Smooth muscle cell (in vitro differentiated cells): ENCODE results near the gene NKTR. TPM values are rescaled to one million over a fixed set of nuclear protein-coding genes. Genes with fewer than 3 reads are reported as not detected.

Source experiments
- DNase-seq: peaks from one replicate; lab custom pipeline; 2025; ENCODE audit not compliant: unreplicated experiment; lab: John Stamatoyannopoulos, UW
- H2AFZ ChIP-seq: fragments of 200-600 bp; sonication (generic); 2 replicates; pipeline ENCODE4 v1.6.0; 2016; ENCODE audit warnings: antibody characterized with exemption, low read depth, mild to moderate bottlenecking
- H3F3A ChIP-seq: fragments of 200-600 bp; sonication (generic); 2 replicates; pipeline ENCODE4 v1.6.0; 2017; ENCODE audit warnings: antibody characterized with exemption, low read depth
- H3K27ac ChIP-seq: fragments of 200-600 bp; sonication (generic); 2 replicates; pipeline ENCODE4 v1.5.1; 2016; ENCODE audit warnings: low read depth, mild to moderate bottlenecking
- H3K27me3 ChIP-seq: fragments of 200-600 bp; sonication (generic); 2 replicates; pipeline ENCODE4 v1.6.1; 2016; ENCODE audit warnings: low read depth, mild to moderate bottlenecking
- H3K36me3 ChIP-seq: fragments of 200-600 bp; sonication (generic); 2 replicates; pipeline ENCODE4 v1.5.1; 2016; ENCODE audit warnings: low read depth
- H3K4me1 ChIP-seq: fragments of 200-600 bp; sonication (generic); 2 replicates; pipeline ENCODE4 v1.5.1; 2016; ENCODE audit warnings: low read depth
- H3K4me2 ChIP-seq: fragments of 200-600 bp; sonication (generic); 2 replicates; pipeline ENCODE4 v1.6.0; 2016; ENCODE audit warnings: mild to moderate bottlenecking
- H3K4me3 ChIP-seq: fragments of 200-600 bp; sonication (generic); 2 replicates; pipeline ENCODE4 v1.5.1; 2016; ENCODE audit warnings: mild to moderate bottlenecking
- H3K79me2 ChIP-seq: fragments of 200-600 bp; sonication (generic); 2 replicates; pipeline ENCODE4 v1.6.0; 2016; ENCODE audit warnings: low read depth, mild to moderate bottlenecking
- H3K9ac ChIP-seq: fragments of 200-600 bp; sonication (generic); 2 replicates; pipeline ENCODE4 v1.6.0; 2016; ENCODE audit warnings: low read depth
- H3K9me3 ChIP-seq: fragments of 200-600 bp; sonication (generic); replicated peaks from 2 replicates; pipeline ENCODE4 v1.5.1; 2016; ENCODE audit warnings: low read depth
- H4K20me1 ChIP-seq: fragments of 200-600 bp; sonication (generic); 2 replicates; pipeline ENCODE4 v1.6.0; 2016; ENCODE audit warnings: low read depth
- CTCF ChIP-seq: fragments of 200-600 bp; sonication (generic); IDR thresholded peaks from 2 replicates; pipeline ENCODE4 v1.5.1; 2017; ENCODE audit warnings: borderline replicate concordance, mild to moderate bottlenecking, antibody characterized with exemption; ENCODE audit not compliant: insufficient read depth, poor library complexity, severe bottlenecking
- WGBS: methylation state at CpG from one replicate; pipeline ENCODE4 v1.1.7; 2016; ENCODE audit warnings: low lambda C conversion rate; 5-methylcytosine and 5-hydroxymethylcytosine counted together
- polyA plus RNA-seq: library from polyadenylated mRNA; unstranded; fragments of >200 nt; fragmentation: Nextera tagmentation; extraction: Ambion mirVana; gene quantifications from 2 replicates; pipeline ENCODE4 v1.2.1, GENCODE V29; 2016
- total RNA-seq: library from RNA; depleted of rRNA; stranded (reverse); fragments of >200 nt; gene quantifications from 2 replicates; pipeline ENCODE4 v1.2.3, GENCODE V29; 2014

NKTR gene
- total and polyA plus RNA-seq, 2 experiments from 2014 or later, result 37.1 to 91.3 TPM

DNA sequence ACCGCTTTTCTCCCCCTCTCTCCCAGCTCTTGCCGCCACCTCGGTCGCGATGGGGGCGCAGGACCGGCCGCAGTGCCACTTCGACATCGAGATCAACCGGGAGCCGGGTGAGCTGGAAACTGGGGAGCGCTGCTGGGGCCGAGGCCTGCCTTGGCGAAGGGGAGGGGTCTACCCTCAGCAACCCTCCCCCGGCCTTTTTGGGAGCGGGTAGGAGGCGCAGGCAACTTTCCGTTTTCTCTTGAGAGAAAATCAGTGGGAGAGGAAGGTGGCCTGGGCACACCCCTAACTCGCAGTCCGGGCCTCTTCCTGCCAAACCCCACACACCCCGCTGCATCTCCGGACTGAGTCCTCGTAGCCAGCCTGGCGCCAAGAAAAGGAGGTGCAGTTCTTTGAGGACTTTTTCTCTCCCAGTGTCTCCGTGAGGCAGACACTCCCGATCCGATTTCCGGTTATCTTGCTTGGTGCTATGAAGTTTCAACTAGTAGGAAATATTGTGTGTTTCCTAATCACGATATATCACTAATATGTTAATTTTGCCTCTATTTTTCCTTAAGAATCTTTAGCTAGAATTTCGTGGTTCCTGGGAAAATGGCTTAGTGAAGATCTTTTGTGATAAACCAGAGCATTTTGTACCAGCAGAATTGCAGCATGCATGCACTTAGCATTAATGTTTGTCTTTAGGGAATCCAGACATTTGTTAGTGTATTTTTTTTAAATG is 631 bp downstream of the NKTR start:
- H3K4me1 ChIP-seq, result peaks cover 22% of the 10 kb centered on the region
- WGBS, result 0% methylated on average over 27 of the region's 31 CpGs
- no peaks in the 10 kb centered on the region for H3K36me3 ChIP-seq

GRCh38 chr3:42601896-42602581 is 1.6 kb downstream of the NKTR start:
- H3K9me3 ChIP-seq, result no peaks in the 10 kb centered on the region
- H3K27ac ChIP-seq, result peak overlapping the region; percentile 90
- WGBS, result 56% methylated on average over 9 of the region's 9 CpGs
- peaks cover 57% of the 10 kb centered on the region for H4K20me1 ChIP-seq
- peaks cover 6% of the 10 kb centered on the region for H3F3A ChIP-seq
- no peak overlapping the region for H2AFZ ChIP-seq
- peak overlapping the region; percentile 88 for H3K4me2 ChIP-seq
- H3K4me1 ChIP-seq, result peaks cover 22% of the 10 kb centered on the region
- peak overlapping the region; percentile 87 for H3K4me3 ChIP-seq
- H3K27me3 ChIP-seq, result no peaks in the 10 kb centered on the region
- peak overlapping the region; percentile 86 for H3K9ac ChIP-seq
- H3K36me3 ChIP-seq, result no peaks in the 10 kb centered on the region
- no peak for TF ChIP-seq CTCF
- no peak for DNase-seq
- peaks cover 65% of the 10 kb centered on the region for H3K79me2 ChIP-seq

More for the DNA sequence above, 631 bp downstream of the NKTR start:
- Histone ChIP-seq H3K27me3 (no peaks in the 10 kb centered on the region), H3K9ac (peak overlapping the region; percentile 86), H3K27ac (peak overlapping the region; percentile 90), H2AFZ (peak overlapping the region; percentile 77), H3K4me3 (peak overlapping the region; percentile 87), H3K9me3 (no peaks in the 10 kb centered on the region), H3K79me2 (peaks cover 56% of the 10 kb centered on the region), H3F3A (peaks cover 6% of the 10 kb centered on the region), H4K20me1 (peaks cover 48% of the 10 kb centered on the region), H3K4me2 (peak overlapping the region; percentile 88)
- no peak for DNase-seq
- no peak for TF ChIP-seq CTCF

GRCh38 chr3:42602961-42603360 is 2.5 kb downstream of the NKTR start:
- no peak overlapping the region for H2AFZ ChIP-seq
- peaks cover 69% of the 10 kb centered on the region for H3K79me2 ChIP-seq
- H3K4me2 ChIP-seq, result peak overlapping the region; percentile 88
- no peaks in the 10 kb centered on the region for H3K36me3 ChIP-seq
- no peaks in the 10 kb centered on the region for H3K27me3 ChIP-seq
- no peak overlapping the region for H3K4me3 ChIP-seq
- H3K27ac ChIP-seq, result peak overlapping the region; percentile 90
- no peak for TF ChIP-seq CTCF
- H4K20me1 ChIP-seq, result peaks cover 65% of the 10 kb centered on the region
- H3K9ac ChIP-seq, result no peak overlapping the region
- peaks cover 22% of the 10 kb centered on the region for H3K4me1 ChIP-seq
- DNase-seq, result no peak
- 100% methylated on average over 1 of the region's 1 CpG for WGBS
- peaks cover 6% of the 10 kb centered on the region for H3F3A ChIP-seq
- no peaks in the 10 kb centered on the region for H3K9me3 ChIP-seq
